Panc1 (cell line): ENCODE results near the gene METRN.

Experiments
- CTCF ChIP-seq: fragments of 450-650 bp; IDR thresholded peaks from 2 replicates; pipeline ENCODE4 v1.5.1; 2017; ENCODE audit warnings: mild to moderate bottlenecking
- REST ChIP-seq, 2 experiments: IDR thresholded peaks; 2 replicates each; pipeline ENCODE4 v1.6.1; 2011 to 2012; ENCODE audit warnings: low read depth in 2 of 2, control low read depth in 1 of 2, low read length in 1 of 2, mild to moderate bottlenecking in 1 of 2, moderate library complexity in 1 of 2; ENCODE audit not compliant: insufficient read depth in 1 of 2

DNA sequence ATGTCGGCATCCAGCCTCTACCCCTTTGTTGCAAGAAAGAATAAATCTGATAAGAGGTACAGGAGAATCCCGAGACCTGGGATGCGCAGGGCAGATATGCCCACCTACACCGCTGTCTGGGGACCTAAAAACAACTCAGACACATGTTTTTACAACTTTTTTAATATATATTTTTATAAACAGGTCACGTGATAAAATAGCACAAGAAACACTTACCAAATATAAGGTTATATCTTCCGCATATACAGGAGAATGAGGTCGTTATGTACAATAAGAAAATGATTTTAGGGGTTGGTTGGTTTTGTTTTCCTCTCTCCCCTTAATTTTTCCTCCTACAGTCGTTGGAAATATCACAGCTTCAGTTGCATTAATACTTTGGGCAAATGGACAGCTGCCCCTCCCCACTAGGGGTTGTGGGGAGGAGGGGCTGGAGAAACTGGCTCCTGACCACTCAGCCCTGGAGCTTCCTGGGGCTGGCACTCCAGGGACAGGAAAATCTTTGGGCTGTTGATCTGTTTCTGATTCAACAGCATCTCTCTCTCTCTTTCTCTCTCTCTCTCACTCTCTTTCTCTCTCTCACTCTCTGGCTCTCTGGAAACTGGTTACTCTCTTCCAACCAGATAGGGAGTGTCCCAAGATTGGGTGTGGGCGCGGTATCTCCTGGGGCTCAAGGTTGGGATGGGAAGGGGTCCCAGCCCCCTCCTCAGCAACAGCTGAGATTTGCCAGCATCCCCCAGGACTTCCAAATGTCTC, 22.4 kb upstream of the METRN start:
- no peak for TF ChIP-seq REST (IDR thresholded peaks at IDR 0.05; ENCODE audit: insufficient read depth in 1 of 2, low read depth in 2 of 2, low read length in 1 of 2)
- no peak for TF ChIP-seq CTCF
